ENCODE data around the gene ANKRD62. TPM values are rescaled to one million over a fixed set of nuclear protein-coding genes. Genes with fewer than 3 reads are reported as not detected.

ANKRD62 gene
- total RNA-seq, 1 experiment from 2014 or later, result not detected

- no peak overlapping the region for H3K4me3 ChIP-seq (ENCODE audit: low read depth, low read length)
- intact Hi-C loops (cut with micrococcal nuclease; ENCODE audit: unreplicated experiment), result no loop called here
- DNase-seq, result no peak
- BruUV-seq (replicated peaks), result no TSS peak
- POLR2A ChIA-PET, result no interaction called here
- CTCF ChIA-PET, result no interaction called here
- Mint-ChIP-seq H3K36me3 (ENCODE audit: insufficient read depth, unreplicated experiment) (no peaks in the 10 kb centered on the region), H3K27me3 (ENCODE audit: insufficient read depth, unreplicated experiment) (peaks cover 21% of the 10 kb centered on the region), H3K27ac (ENCODE audit: unreplicated experiment) (no peak overlapping the region), H3K4me3 (ENCODE audit: unreplicated experiment) (no peak overlapping the region), H3K4me1 (ENCODE audit: low read depth, unreplicated experiment) (no peaks in the 10 kb centered on the region), H3K9me3 (ENCODE audit: unreplicated experiment) (no peaks in the 10 kb centered on the region)
- no peaks in the 10 kb centered on the region for H3K4me1 ChIP-seq
- H3K9me3 ChIP-seq, result no peaks in the 10 kb centered on the region
- no peaks in the 10 kb centered on the region; the same call in 1 of the 2 replicates for H3K27me3 ChIP-seq (replicated peaks; ENCODE audit: control insufficient read depth, insufficient read depth, low read length)
- H3K36me3 ChIP-seq (ENCODE audit: control insufficient read depth, insufficient read depth, low read length), result no peaks in the 10 kb centered on the region
- TF ChIP-seq CTCF (IDR thresholded peaks at IDR 0.05; ENCODE audit: insufficient read depth in 1 of 2, low read depth in 1 of 2, low read length in 1 of 2, severe bottlenecking in 1 of 2, unreplicated experiment in 1 of 2), result no peak
Measured at GRCh38 chr18:12102136-12102842, 8.6 kb downstream of the ANKRD62 start.

- no peaks in the 10 kb centered on the region for H3K4me1 ChIP-seq
- TF ChIP-seq CTCF (IDR thresholded peaks at IDR 0.05; ENCODE audit: insufficient read depth in 1 of 2, low read depth in 1 of 2, low read length in 1 of 2, severe bottlenecking in 1 of 2, unreplicated experiment in 1 of 2), result no peak
- Mint-ChIP-seq H3K36me3 (ENCODE audit: insufficient read depth, unreplicated experiment) (no peaks in the 10 kb centered on the region), H3K4me3 (ENCODE audit: unreplicated experiment) (no peak overlapping the region), H3K4me1 (ENCODE audit: low read depth, unreplicated experiment) (no peaks in the 10 kb centered on the region), H3K9me3 (ENCODE audit: unreplicated experiment) (peaks cover 9% of the 10 kb centered on the region), H3K27me3 (ENCODE audit: insufficient read depth, unreplicated experiment) (peaks cover 22% of the 10 kb centered on the region), H3K27ac (ENCODE audit: unreplicated experiment) (no peak overlapping the region)
- POLR2A ChIA-PET, result no interaction called here
- no peaks in the 10 kb centered on the region for H3K9me3 ChIP-seq
- H3K4me3 ChIP-seq (ENCODE audit: low read depth, low read length), result no peak overlapping the region
- intact Hi-C loops (cut with micrococcal nuclease; ENCODE audit: unreplicated experiment), result no loop called here
- CTCF ChIA-PET, result no interaction called here
- no peaks in the 10 kb centered on the region for H3K27me3 ChIP-seq (replicated peaks; ENCODE audit: control insufficient read depth, insufficient read depth, low read length)
- H3K36me3 ChIP-seq (ENCODE audit: control insufficient read depth, insufficient read depth, low read length), result no peaks in the 10 kb centered on the region
- no peak for DNase-seq
- no TSS peak for BruUV-seq (replicated peaks)
Measured at GRCh38 chr18:12106471-12106870, 12.8 kb downstream of the ANKRD62 start.

GRCh38 chr18:12109836-12110235 lies 16.2 kb downstream of the ANKRD62 start:
- peaks cover 9% of the 10 kb centered on the region for H3K9me3 Mint-ChIP-seq (ENCODE audit: unreplicated experiment)
- POLR2A ChIA-PET, result no interaction called here
- intact Hi-C loops (cut with micrococcal nuclease; ENCODE audit: unreplicated experiment), result no loop called here
- CTCF ChIA-PET, result no interaction called here
- BruUV-seq (replicated peaks), result no TSS peak
- no peak overlapping the region for H3K27ac Mint-ChIP-seq (ENCODE audit: unreplicated experiment)
- Histone ChIP-seq H3K36me3 (ENCODE audit: control insufficient read depth, insufficient read depth, low read length) (no peaks in the 10 kb centered on the region), H3K4me1 (no peaks in the 10 kb centered on the region), H3K4me3 (ENCODE audit: low read depth, low read length) (no peak overlapping the region), H3K27me3 (replicated peaks; ENCODE audit: control insufficient read depth, insufficient read depth, low read length) (no peaks in the 10 kb centered on the region), H3K9me3 (no peaks in the 10 kb centered on the region)
- no peaks in the 10 kb centered on the region for H3K4me1 Mint-ChIP-seq (ENCODE audit: low read depth, unreplicated experiment)
- no peaks in the 10 kb centered on the region for H3K36me3 Mint-ChIP-seq (ENCODE audit: insufficient read depth, unreplicated experiment)
- TF ChIP-seq CTCF (IDR thresholded peaks at IDR 0.05; ENCODE audit: insufficient read depth in 1 of 2, low read depth in 1 of 2, low read length in 1 of 2, severe bottlenecking in 1 of 2, unreplicated experiment in 1 of 2), result no peak
- peaks cover 9% of the 10 kb centered on the region for H3K27me3 Mint-ChIP-seq (ENCODE audit: insufficient read depth, unreplicated experiment)
- H3K4me3 Mint-ChIP-seq (ENCODE audit: unreplicated experiment), result no peak overlapping the region
- no peak for DNase-seq

Measured in Caco-2 (cell line).